DOHH2 (cell line): ENCODE measurements around the gene XRN2.

Experiments used
- H3F3A ChIP-seq: fragments of 200-600 bp; sonication (generic), shearing (Covaris generic); 2 replicates; pipeline ENCODE4 v1.6.0; 2016; ENCODE audit warnings: antibody characterized with exemption, mild to moderate bottlenecking; ENCODE audit not compliant: control insufficient read depth, insufficient read depth
- H3K27ac ChIP-seq: fragments of 200-600 bp; sonication (generic); 2 replicates; pipeline ENCODE4 v1.5.1; 2014; ENCODE audit warnings: low read depth, mild to moderate bottlenecking, low read length, moderate library complexity
- H3K27me3 ChIP-seq: fragments of 200-600 bp; sonication (generic); 2 replicates; pipeline ENCODE4 v1.6.1; 2014; ENCODE audit warnings: mild to moderate bottlenecking, low read length, mixed read lengths; ENCODE audit not compliant: control insufficient read depth
- H3K36me3 ChIP-seq: fragments of 200-600 bp; sonication (generic); 2 replicates; pipeline ENCODE4 v1.6.1; 2014; ENCODE audit warnings: mild to moderate bottlenecking, low read length, moderate library complexity, mixed read lengths; ENCODE audit not compliant: control insufficient read depth
- H3K4me1 ChIP-seq: fragments of 200-600 bp; sonication (generic); 2 replicates; pipeline ENCODE4 v1.6.1; 2014; ENCODE audit warnings: mild to moderate bottlenecking, low read length, mixed read lengths; ENCODE audit not compliant: control insufficient read depth
- H3K4me2 ChIP-seq: fragments of 200-600 bp; sonication (generic); 2 replicates; pipeline ENCODE4 v1.6.0; 2014; ENCODE audit warnings: mild to moderate bottlenecking, low read length, moderate library complexity
- H3K4me3 ChIP-seq: fragments of 200-600 bp; sonication (generic); 2 replicates; pipeline ENCODE4 v1.5.1; 2014; ENCODE audit warnings: mild to moderate bottlenecking, low read length, mixed read lengths
- H3K79me2 ChIP-seq: fragments of 200-600 bp; sonication (generic); 2 replicates; pipeline ENCODE4 v1.6.1; 2014; ENCODE audit warnings: mild to moderate bottlenecking, low read length, mixed read lengths; ENCODE audit not compliant: control insufficient read depth
- H3K9me2 ChIP-seq: fragments of 200-600 bp; sonication (generic); replicated peaks from 2 replicates; pipeline ENCODE4 v1.6.1; 2014; ENCODE audit warnings: mild to moderate bottlenecking, low read length, mixed read lengths; ENCODE audit not compliant: control insufficient read depth
- H3K9me3 ChIP-seq: fragments of 200-600 bp; sonication (generic); 2 replicates; pipeline ENCODE4 v1.6.1; 2014; ENCODE audit warnings: antibody characterized with exemption, low read length, mixed read lengths; ENCODE audit not compliant: control insufficient read depth, insufficient read depth
- H4K20me1 ChIP-seq: fragments of 200-600 bp; sonication (generic); 2 replicates; pipeline ENCODE4 v1.6.0; 2014; ENCODE audit warnings: low read depth, mild to moderate bottlenecking, antibody characterized with exemption, low read length, moderate library complexity; ENCODE audit not compliant: control insufficient read depth, insufficient read depth
- EZH2phosphoT487 ChIP-seq: fragments of 200-600 bp; sonication (generic); IDR thresholded peaks from 2 replicates; pipeline ENCODE4 v1.6.1; 2017; ENCODE audit warnings: borderline replicate concordance, mild to moderate bottlenecking, antibody characterized with exemption, low read length, moderate library complexity, mixed read lengths
- TF ChIP-seq, protein P1 (sequence below): fragments of 200-600 bp; sonication (generic); IDR thresholded peaks from one replicate; pipeline ENCODE4 v1.5.1; 2014; ENCODE audit warnings: antibody characterized with exemption, mild to moderate bottlenecking, low read depth, low read length; ENCODE audit not compliant: poor library complexity, severe bottlenecking

The XRN2 gene

DNA sequence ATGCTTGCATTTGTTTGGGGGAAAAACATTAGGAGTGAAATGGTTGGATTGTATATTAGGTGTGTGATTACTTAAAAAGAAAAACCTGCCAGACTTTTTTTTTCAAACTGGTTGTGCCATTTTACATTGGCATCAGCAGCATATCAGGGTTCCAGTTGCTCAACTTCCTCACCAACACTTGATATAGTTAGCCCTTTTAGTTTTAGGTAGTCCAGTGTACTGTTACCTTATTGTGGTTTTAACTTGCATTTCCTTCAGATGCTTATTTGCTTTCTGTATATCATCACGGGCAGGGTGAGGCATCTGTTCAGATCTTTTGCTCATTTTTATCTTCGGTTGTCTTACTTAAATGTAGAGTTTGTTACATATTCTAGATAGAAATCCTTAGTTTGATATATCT is 5.2 kb downstream of the XRN2 start:
- peaks cover 49% of the 10 kb centered on the region for H3K36me3 ChIP-seq
- TF ChIP-seq EZH2phosphoT487, result no peak
- TF ChIP-seq, protein P1, sequence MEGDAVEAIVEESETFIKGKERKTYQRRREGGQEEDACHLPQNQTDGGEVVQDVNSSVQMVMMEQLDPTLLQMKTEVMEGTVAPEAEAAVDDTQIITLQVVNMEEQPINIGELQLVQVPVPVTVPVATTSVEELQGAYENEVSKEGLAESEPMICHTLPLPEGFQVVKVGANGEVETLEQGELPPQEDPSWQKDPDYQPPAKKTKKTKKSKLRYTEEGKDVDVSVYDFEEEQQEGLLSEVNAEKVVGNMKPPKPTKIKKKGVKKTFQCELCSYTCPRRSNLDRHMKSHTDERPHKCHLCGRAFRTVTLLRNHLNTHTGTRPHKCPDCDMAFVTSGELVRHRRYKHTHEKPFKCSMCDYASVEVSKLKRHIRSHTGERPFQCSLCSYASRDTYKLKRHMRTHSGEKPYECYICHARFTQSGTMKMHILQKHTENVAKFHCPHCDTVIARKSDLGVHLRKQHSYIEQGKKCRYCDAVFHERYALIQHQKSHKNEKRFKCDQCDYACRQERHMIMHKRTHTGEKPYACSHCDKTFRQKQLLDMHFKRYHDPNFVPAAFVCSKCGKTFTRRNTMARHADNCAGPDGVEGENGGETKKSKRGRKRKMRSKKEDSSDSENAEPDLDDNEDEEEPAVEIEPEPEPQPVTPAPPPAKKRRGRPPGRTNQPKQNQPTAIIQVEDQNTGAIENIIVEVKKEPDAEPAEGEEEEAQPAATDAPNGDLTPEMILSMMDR, result no peak
- H3K27me3 ChIP-seq, result no peaks in the 10 kb centered on the region
- peaks cover 6% of the 10 kb centered on the region; the same call in 1 of the 2 replicates for H3K9me3 ChIP-seq
- no peaks in the 10 kb centered on the region for H3F3A ChIP-seq
- H3K4me1 ChIP-seq, result peaks cover 36% of the 10 kb centered on the region
- H3K4me3 ChIP-seq, result 0 out of 2 replicates have a peak overlapping the region, but pooled peaks have one; percentile 7
- no peak overlapping the region for H3K27ac ChIP-seq
- H3K79me2 ChIP-seq, result peaks cover 76% of the 10 kb centered on the region
- H3K4me2 ChIP-seq, result peak overlapping the region; percentile 18
- H4K20me1 ChIP-seq, result peaks cover 22% of the 10 kb centered on the region; the same call in 1 of the 2 replicates
- no peaks in the 10 kb centered on the region for H3K9me2 ChIP-seq

DNA sequence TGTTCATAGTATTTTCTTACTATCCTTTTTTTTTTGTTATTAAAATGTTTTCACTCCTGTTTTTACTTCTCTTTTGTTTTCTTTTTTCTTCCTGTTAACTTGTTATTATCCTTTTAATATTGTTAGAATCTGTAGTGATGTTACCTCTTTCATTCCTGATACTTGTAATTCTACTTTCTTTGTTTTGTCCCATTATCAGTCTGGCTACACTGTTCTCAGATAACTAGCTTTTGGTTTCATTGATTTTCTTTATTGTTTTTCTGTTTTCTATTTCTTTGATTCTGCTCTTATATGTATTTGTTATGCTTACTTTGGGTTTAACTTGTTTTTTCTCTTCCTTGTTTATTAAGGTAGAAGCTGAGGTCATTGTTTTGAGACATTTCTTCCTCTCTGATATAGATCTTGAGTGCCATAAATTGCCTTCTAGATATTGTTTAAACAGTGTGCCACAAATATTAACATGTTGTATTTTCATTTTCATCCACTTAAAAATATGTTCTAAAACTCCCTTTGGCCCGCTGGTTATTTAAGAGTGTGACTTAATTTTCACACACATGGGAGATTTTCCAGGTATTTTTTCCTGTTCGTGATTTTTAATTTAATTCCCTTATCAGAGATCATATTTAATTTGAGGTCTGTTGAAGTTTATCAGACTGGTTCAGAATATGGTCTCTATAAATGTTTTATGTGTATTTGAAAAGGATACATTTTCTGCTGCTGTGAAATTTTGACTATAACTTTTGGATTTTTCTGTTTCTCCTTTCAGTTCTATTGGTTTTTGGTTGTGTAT is 6.7 kb downstream of the XRN2 start:
- TF ChIP-seq, protein P1, result no peak
- TF ChIP-seq EZH2phosphoT487, result no peak
- Histone ChIP-seq H4K20me1 (peaks cover 30% of the 10 kb centered on the region), H3K4me2 (no peak overlapping the region; the same call in 1 of the 2 replicates)

DNA sequence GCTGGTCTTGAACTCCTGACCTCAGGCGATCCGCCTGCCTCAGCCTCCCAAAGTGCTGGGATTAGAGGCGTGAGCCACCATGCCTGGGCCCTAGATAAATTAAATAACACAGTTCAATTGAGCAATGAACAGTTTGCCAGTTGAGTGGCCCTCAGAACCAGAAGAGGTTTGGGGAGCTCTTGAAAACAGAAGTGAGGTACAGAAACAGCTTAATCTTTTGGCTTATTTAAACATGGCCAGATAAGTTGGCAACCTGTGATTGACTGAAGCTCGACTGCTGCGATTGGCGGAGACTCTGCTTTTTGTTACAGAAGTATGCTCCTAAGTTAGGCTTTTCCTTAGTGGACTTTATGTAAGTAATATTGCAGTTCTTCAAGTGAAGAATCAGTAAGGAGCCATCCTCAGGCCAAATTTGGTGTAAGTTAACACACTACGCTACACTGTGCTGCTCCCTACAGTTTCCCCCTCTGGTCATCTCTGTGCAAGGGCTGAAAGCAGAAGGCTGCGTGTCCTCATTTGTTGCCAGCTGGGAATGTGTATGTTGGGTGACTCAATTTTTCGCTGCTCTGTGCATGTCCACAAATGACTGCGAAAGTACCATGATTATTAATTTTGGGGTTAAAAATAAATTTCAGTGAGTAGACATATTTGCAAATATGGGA is 9.8 kb downstream of the XRN2 start:
- Histone ChIP-seq H3K4me1 (peaks cover 49% of the 10 kb centered on the region), H3K36me3 (peaks cover 52% of the 10 kb centered on the region), H3K4me2 (no peak overlapping the region), H3F3A (no peaks in the 10 kb centered on the region), H3K27me3 (no peaks in the 10 kb centered on the region), H3K4me3 (no peak overlapping the region), H3K9me2 (no peaks in the 10 kb centered on the region), H3K27ac (no peak overlapping the region), H3K79me2 (peaks cover 100% of the 10 kb centered on the region), H4K20me1 (peaks cover 43% of the 10 kb centered on the region), H3K9me3 (peaks cover 9% of the 10 kb centered on the region; the same call in 1 of the 2 replicates)
- no peak for TF ChIP-seq EZH2phosphoT487
- TF ChIP-seq, protein P1, result no peak

More for the DNA sequence above, 6.7 kb downstream of the XRN2 start:
- Histone ChIP-seq H3K27ac (no peak overlapping the region), H3K79me2 (peaks cover 76% of the 10 kb centered on the region), H3K4me3 (no peak overlapping the region), H3K9me3 (peaks cover 6% of the 10 kb centered on the region; the same call in 1 of the 2 replicates), H3K9me2 (no peaks in the 10 kb centered on the region), H3K4me1 (peaks cover 45% of the 10 kb centered on the region), H3K36me3 (peaks cover 55% of the 10 kb centered on the region), H3F3A (no peaks in the 10 kb centered on the region), H3K27me3 (no peaks in the 10 kb centered on the region)
